ENCODE measurements around the gene NHSL2. TPM values are rescaled to one million over a fixed set of nuclear protein-coding genes. Genes with fewer than 3 reads are reported as not detected.

NHSL2 gene
- total RNA-seq, 1 donor from 2014 or later: 4.7 TPM

GRCh38 chrX:71906144-71906543, 4.5 kb upstream of the NHSL2 start:
- Histone ChIP-seq H3K4me3 (ENCODE audit: low read length in 3 of 3) (no peak overlapping the region), H3K27ac (ENCODE audit: low read depth, low read length) (no peak overlapping the region), H3K9ac (ENCODE audit: low read depth in 1 of 3, low read length in 3 of 3) (no peak overlapping the region), H3K27me3 (ENCODE audit: control insufficient read depth in 3 of 3, insufficient read depth in 3 of 3, low read length in 3 of 3) (peaks cover 0 to 36% (median 4%) of the 10 kb centered on the region in 3 donors), H3K9me3 (ENCODE audit: control insufficient read depth in 3 of 3, low read length in 3 of 3) (peaks cover 0 to 3% (median 0%) of the 10 kb centered on the region in 3 donors), H3K4me1 (ENCODE audit: control insufficient read depth in 3 of 3, insufficient read depth in 3 of 3, low read length in 3 of 3) (no peaks in the 10 kb centered on the region), H3K36me3 (ENCODE audit: control insufficient read depth in 3 of 3, insufficient read depth in 3 of 3, low read length in 3 of 3) (no peaks in the 10 kb centered on the region)

GRCh38 chrX:71908387-71908786, 2.3 kb upstream of the NHSL2 start:
- Histone ChIP-seq H3K27me3 (ENCODE audit: control insufficient read depth in 3 of 3, insufficient read depth in 3 of 3, low read length in 3 of 3) (peaks cover 0 to 40% (median 4%) of the 10 kb centered on the region in 3 donors), H3K4me1 (ENCODE audit: control insufficient read depth in 3 of 3, insufficient read depth in 3 of 3, low read length in 3 of 3) (no peaks in the 10 kb centered on the region), H3K36me3 (ENCODE audit: control insufficient read depth in 3 of 3, insufficient read depth in 3 of 3, low read length in 3 of 3) (no peaks in the 10 kb centered on the region), H3K9ac (ENCODE audit: low read depth in 1 of 3, low read length in 3 of 3) (no peak overlapping the region), H3K4me3 (ENCODE audit: low read length in 3 of 3) (no peak overlapping the region), H3K27ac (ENCODE audit: low read depth, low read length) (no peak overlapping the region), H3K9me3 (ENCODE audit: control insufficient read depth in 3 of 3, low read length in 3 of 3) (peaks cover 0 to 3% (median 0%) of the 10 kb centered on the region in 3 donors)

DNA sequence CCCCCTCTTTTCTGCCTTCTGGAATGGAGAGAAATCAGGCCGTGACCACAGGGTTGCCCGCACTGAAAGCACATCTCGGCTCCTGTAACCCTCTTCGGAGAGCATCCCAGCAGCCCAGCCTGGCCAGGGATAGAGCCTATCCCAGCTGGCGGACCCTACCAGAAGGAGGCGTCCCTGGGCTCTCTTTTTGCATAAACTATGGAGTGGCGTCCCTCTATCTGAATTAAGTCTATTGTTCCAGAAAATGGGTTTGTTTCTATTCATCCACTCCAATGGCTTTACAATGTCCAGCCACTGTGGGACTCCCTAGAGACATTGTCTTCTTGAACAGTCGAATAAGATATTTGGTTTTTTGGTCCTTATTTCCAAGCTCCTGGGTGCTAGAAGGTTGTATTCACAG, 689 bp upstream of the NHSL2 start:
- H3K27ac ChIP-seq (ENCODE audit: low read depth, low read length): no peak overlapping the region
- peaks cover 0 to 43% (median 4%) of the 10 kb centered on the region in 3 donors for H3K27me3 ChIP-seq (ENCODE audit: control insufficient read depth in 3 of 3, insufficient read depth in 3 of 3, low read length in 3 of 3)
- H3K36me3 ChIP-seq (ENCODE audit: control insufficient read depth in 3 of 3, insufficient read depth in 3 of 3, low read length in 3 of 3): no peaks in the 10 kb centered on the region
- no peaks in the 10 kb centered on the region for H3K4me1 ChIP-seq (ENCODE audit: control insufficient read depth in 3 of 3, insufficient read depth in 3 of 3, low read length in 3 of 3)
- peak overlapping the region in 1 of 3 donors; percentile 35 for H3K4me3 ChIP-seq (ENCODE audit: low read length in 3 of 3)
- H3K9ac ChIP-seq (ENCODE audit: low read depth in 1 of 3, low read length in 3 of 3): no peak overlapping the region
- H3K9me3 ChIP-seq (ENCODE audit: control insufficient read depth in 3 of 3, low read length in 3 of 3): no peaks in the 10 kb centered on the region

DNA sequence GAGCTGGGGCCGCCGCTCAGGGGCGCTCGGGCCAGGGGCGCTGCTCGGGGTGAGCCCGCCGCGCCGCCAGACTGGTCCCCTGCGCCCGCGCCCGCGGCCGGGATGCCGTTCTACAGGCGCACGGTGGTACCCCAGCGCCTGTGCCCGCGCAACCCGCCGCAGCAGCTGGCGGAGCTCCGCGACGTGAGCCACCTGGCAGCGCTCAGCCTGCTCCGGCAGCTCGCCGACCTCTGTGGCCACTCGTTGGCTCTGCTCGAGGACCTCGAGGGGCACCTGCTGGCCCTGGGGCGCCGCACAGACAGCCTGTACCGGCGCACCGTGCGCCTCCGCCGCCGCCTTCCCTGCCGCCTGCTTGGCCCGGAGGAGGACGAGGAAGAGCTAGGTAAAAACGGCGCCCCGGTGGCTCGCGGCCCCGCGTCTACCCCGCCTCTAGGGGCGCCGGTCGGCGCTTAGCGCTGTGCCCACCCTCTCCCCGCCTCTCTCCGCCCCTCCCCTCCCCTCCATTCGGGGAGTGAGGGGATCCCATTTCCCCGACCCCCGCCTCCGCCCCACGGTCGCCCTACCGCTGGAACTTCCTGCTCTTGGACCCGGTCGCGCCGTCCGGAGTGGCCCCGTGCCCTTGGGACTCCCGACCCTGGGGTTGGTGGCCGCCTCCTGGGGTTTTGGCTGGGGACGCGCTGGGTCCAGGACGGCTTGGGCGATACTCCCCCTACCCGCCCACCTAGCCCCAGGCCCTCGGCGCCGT, 513 bp downstream of the NHSL2 start:
- Histone ChIP-seq H3K27ac (ENCODE audit: low read depth, low read length) (no peak overlapping the region), H3K4me3 (ENCODE audit: low read length in 3 of 3) (peak overlapping the region; percentile 38 to 58 (median 46)), H3K36me3 (ENCODE audit: control insufficient read depth in 3 of 3, insufficient read depth in 3 of 3, low read length in 3 of 3) (no peaks in the 10 kb centered on the region), H3K27me3 (ENCODE audit: control insufficient read depth in 3 of 3, insufficient read depth in 3 of 3, low read length in 3 of 3) (peaks cover 0 to 41% (median 4%) of the 10 kb centered on the region in 3 donors), H3K9me3 (ENCODE audit: control insufficient read depth in 3 of 3, low read length in 3 of 3) (no peaks in the 10 kb centered on the region), H3K9ac (ENCODE audit: low read depth in 1 of 3, low read length in 3 of 3) (peak overlapping the region in 1 of 3 donors; percentile 38), H3K4me1 (ENCODE audit: control insufficient read depth in 3 of 3, insufficient read depth in 3 of 3, low read length in 3 of 3) (no peaks in the 10 kb centered on the region)

DNA sequence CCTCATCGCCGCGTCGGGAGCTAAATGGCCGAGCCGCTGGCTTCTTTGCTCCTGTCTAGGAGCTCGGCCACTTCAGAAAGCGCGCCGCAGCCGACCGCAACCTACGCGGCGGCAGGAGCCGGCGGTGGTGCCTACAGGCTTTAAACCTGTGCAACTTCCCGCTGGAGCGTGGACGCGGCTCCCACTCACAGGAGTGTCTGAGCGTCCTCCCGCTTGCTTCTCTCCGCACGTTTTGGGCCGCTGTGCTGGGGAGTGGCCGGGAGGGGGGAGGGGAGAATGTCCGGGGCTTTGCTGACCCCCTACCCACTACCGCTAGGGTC, 1.0 kb downstream of the NHSL2 start:
- Histone ChIP-seq H3K4me1 (ENCODE audit: control insufficient read depth in 3 of 3, insufficient read depth in 3 of 3, low read length in 3 of 3) (no peaks in the 10 kb centered on the region), H3K27ac (ENCODE audit: low read depth, low read length) (no peak overlapping the region), H3K9me3 (ENCODE audit: control insufficient read depth in 3 of 3, low read length in 3 of 3) (no peaks in the 10 kb centered on the region), H3K9ac (ENCODE audit: low read depth in 1 of 3, low read length in 3 of 3) (peak overlapping the region in 1 of 3 donors; percentile 23), H3K27me3 (ENCODE audit: control insufficient read depth in 3 of 3, insufficient read depth in 3 of 3, low read length in 3 of 3) (peaks cover 0 to 39% (median 4%) of the 10 kb centered on the region in 3 donors), H3K4me3 (ENCODE audit: low read length in 3 of 3) (peak overlapping the region; percentile 38 to 46 (median 41)), H3K36me3 (ENCODE audit: control insufficient read depth in 3 of 3, insufficient read depth in 3 of 3, low read length in 3 of 3) (no peaks in the 10 kb centered on the region)

- no peaks in the 10 kb centered on the region for H3K9me3 ChIP-seq (ENCODE audit: control insufficient read depth in 3 of 3, low read length in 3 of 3)
- no peaks in the 10 kb centered on the region for H3K36me3 ChIP-seq (ENCODE audit: control insufficient read depth in 3 of 3, insufficient read depth in 3 of 3, low read length in 3 of 3)
- H3K9ac ChIP-seq (ENCODE audit: low read depth in 1 of 3, low read length in 3 of 3): no peak overlapping the region
- peaks cover 0 to 36% (median 4%) of the 10 kb centered on the region in 3 donors for H3K27me3 ChIP-seq (ENCODE audit: control insufficient read depth in 3 of 3, insufficient read depth in 3 of 3, low read length in 3 of 3)
- H3K4me3 ChIP-seq (ENCODE audit: low read length in 3 of 3): peak overlapping the region in 1 of 3 donors; percentile 38
- H3K27ac ChIP-seq (ENCODE audit: low read depth, low read length): no peak overlapping the region
- no peaks in the 10 kb centered on the region for H3K4me1 ChIP-seq (ENCODE audit: control insufficient read depth in 3 of 3, insufficient read depth in 3 of 3, low read length in 3 of 3)
Observed at GRCh38 chrX:71912156-71912555, 1.5 kb downstream of the NHSL2 start.

DNA sequence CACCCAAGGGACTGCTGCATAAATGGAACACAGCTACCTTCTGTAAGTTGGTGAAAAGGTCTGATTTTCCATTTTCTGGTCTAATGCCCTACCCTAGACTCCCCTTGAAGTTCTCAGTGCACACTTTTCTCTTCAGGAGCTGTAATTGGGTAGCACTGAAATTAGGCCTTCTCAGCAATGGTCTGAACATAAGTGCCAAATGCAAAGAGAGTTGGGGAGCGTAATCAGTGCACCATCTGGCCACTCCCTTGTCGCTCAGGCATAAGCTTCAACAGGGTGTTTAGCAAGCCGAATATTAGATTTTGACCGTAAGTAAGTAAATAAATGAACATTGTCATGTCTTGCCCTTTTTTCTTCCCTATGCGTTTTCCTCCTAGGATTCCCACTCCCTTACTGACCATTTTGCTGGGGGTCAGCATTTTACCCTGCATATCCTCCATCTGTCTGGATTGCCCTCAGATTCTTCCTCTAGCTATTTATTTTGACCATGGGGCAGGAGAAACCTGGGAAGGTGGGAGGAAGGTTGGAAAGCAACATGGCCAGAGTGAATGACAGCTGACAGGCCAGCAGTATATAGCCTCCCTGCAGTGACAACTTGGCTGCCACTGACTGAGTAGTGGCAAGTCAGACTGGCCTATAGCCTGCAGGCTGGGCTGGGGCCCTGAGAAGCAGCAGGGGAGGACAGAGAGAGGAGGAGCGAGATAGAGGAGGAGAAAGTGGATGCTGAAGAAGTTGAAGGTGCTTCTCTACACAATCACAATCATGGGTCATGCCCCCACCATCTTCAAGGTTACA, 2.7 kb downstream of the NHSL2 start:
- Histone ChIP-seq H3K9ac (ENCODE audit: low read depth in 1 of 3, low read length in 3 of 3) (no peak overlapping the region), H3K27me3 (ENCODE audit: control insufficient read depth in 3 of 3, insufficient read depth in 3 of 3, low read length in 3 of 3) (peaks cover 0 to 26% (median 0%) of the 10 kb centered on the region in 3 donors), H3K9me3 (ENCODE audit: control insufficient read depth in 3 of 3, low read length in 3 of 3) (no peaks in the 10 kb centered on the region), H3K36me3 (ENCODE audit: control insufficient read depth in 3 of 3, insufficient read depth in 3 of 3, low read length in 3 of 3) (no peaks in the 10 kb centered on the region), H3K4me3 (ENCODE audit: low read length in 3 of 3) (no peak overlapping the region), H3K4me1 (ENCODE audit: control insufficient read depth in 3 of 3, insufficient read depth in 3 of 3, low read length in 3 of 3) (no peaks in the 10 kb centered on the region), H3K27ac (ENCODE audit: low read depth, low read length) (no peak overlapping the region)

GRCh38 chrX:71917621-71918343, 7.1 kb downstream of the NHSL2 start:
- Histone ChIP-seq H3K9me3 (ENCODE audit: control insufficient read depth in 3 of 3, low read length in 3 of 3) (no peaks in the 10 kb centered on the region), H3K36me3 (ENCODE audit: control insufficient read depth in 3 of 3, insufficient read depth in 3 of 3, low read length in 3 of 3) (no peaks in the 10 kb centered on the region), H3K4me1 (ENCODE audit: control insufficient read depth in 3 of 3, insufficient read depth in 3 of 3, low read length in 3 of 3) (no peaks in the 10 kb centered on the region), H3K27ac (ENCODE audit: low read depth, low read length) (no peak overlapping the region), H3K9ac (ENCODE audit: low read depth in 1 of 3, low read length in 3 of 3) (no peak overlapping the region), H3K4me3 (ENCODE audit: low read length in 3 of 3) (no peak overlapping the region), H3K27me3 (ENCODE audit: control insufficient read depth in 3 of 3, insufficient read depth in 3 of 3, low read length in 3 of 3) (peaks cover 0 to 7% (median 0%) of the 10 kb centered on the region in 3 donors)

- Histone ChIP-seq H3K9ac (ENCODE audit: low read depth in 1 of 3, low read length in 3 of 3) (no peak overlapping the region), H3K4me1 (ENCODE audit: control insufficient read depth in 3 of 3, insufficient read depth in 3 of 3, low read length in 3 of 3) (no peaks in the 10 kb centered on the region), H3K36me3 (ENCODE audit: control insufficient read depth in 3 of 3, insufficient read depth in 3 of 3, low read length in 3 of 3) (no peaks in the 10 kb centered on the region), H3K9me3 (ENCODE audit: control insufficient read depth in 3 of 3, low read length in 3 of 3) (no peaks in the 10 kb centered on the region), H3K27me3 (ENCODE audit: control insufficient read depth in 3 of 3, insufficient read depth in 3 of 3, low read length in 3 of 3) (no peaks in the 10 kb centered on the region), H3K4me3 (ENCODE audit: low read length in 3 of 3) (no peak overlapping the region), H3K27ac (ENCODE audit: low read depth, low read length) (no peak overlapping the region)
Observed at GRCh38 chrX:71919431-71919830, 8.8 kb downstream of the NHSL2 start.
